ENCODE measurements around the gene MAN2B1. TPM values are rescaled to one million over a fixed set of nuclear protein-coding genes. Genes with fewer than 3 reads are reported as not detected.
A peak's percentile ranks its signal among the peaks of the same experiment; 100 is the strongest.
"Not testable (repeated sequence)": the region's sequence is repeated elsewhere in the genome, so short reads cannot be mapped to it uniquely, and the experiment has no call there.

The MAN2B1 gene
- total RNA-seq, 4 donors from 2014 or later: 51.9 to 84.2 (median 68.0) TPM

- Histone ChIP-seq H3K27me3 (no peaks in the 10 kb centered on the region), H3K4me1 (no peaks in the 10 kb centered on the region), H3K9me3 (peaks cover 0 to 35% (median 8%) of the 10 kb centered on the region in 4 donors), H3K36me3 (peaks cover 0 to 57% (median 10%) of the 10 kb centered on the region in 3 donors), H3K27ac (no peak overlapping the region), H3K4me3 (no peak overlapping the region)
- TF ChIP-seq POLR2A (IDR thresholded peaks at IDR 0.05): no peak
- no peak for TF ChIP-seq CTCF (IDR thresholded peaks at IDR 0.05)
- no peak for DNase-seq
These were observed 43.0 kb downstream of the MAN2B1 start for GRCh38 chr19:12623361-12624031.

- H3K27ac ChIP-seq, H3K4me1 ChIP-seq, H3K4me3 ChIP-seq, H3K27me3 ChIP-seq: not testable (repeated sequence)
- peaks cover 0 to 17% (median 0%) of the 10 kb centered on the region in 4 donors for H3K9me3 ChIP-seq
- peak in 1 of 3 donors; percentile 37 for DNase-seq
- peaks cover 0 to 39% (median 7%) of the 10 kb centered on the region in 3 donors for H3K36me3 ChIP-seq
These were observed 45.1 kb downstream of the MAN2B1 start for GRCh38 chr19:12621253-12622024.

DNA sequence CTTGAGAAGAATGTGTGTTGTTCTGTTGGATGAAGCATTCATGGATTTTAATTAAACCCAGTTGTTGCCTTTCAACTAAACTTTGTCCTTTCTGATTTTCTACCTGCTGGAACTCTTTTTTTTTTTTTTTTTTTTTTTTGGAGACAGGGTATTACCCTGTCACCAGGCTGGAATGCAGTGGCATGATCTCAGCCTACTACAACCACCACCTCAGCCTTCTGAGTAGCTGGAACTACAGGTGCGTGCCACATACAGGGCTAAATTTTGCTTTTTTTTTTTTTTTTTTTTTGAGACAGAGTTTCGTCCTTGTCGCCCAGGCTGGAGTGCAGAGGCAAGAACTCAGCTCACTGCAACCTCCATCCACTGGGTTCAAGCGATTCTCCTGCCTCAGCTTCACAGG lies 48.9 kb downstream of the MAN2B1 start:
- no peak for DNase-seq
- Histone ChIP-seq H3K4me3 (no peak overlapping the region), H3K9me3 (no peaks in the 10 kb centered on the region), H3K27me3 (no peaks in the 10 kb centered on the region), H3K36me3 (peaks cover 0 to 14% (median 0%) of the 10 kb centered on the region in 3 donors), H3K27ac (no peak overlapping the region), H3K4me1 (peaks cover 0 to 17% (median 9%) of the 10 kb centered on the region in 4 donors)
- TF ChIP-seq POLR2A (IDR thresholded peaks at IDR 0.05) (no peak), CTCF (IDR thresholded peaks at IDR 0.05) (no peak)

- Histone ChIP-seq H3K27ac (peak overlapping the region; percentile 89 to 98 (median 98)), H3K9me3 (no peaks in the 10 kb centered on the region), H3K4me1 (peaks cover 0 to 24% (median 13%) of the 10 kb centered on the region in 4 donors), H3K36me3 (peaks cover 0 to 26% (median 0%) of the 10 kb centered on the region in 3 donors), H3K4me3 (peak overlapping the region; percentile 64 to 81 (median 72)), H3K27me3 (no peaks in the 10 kb centered on the region)
- DNase-seq: peak; percentile 36 to 79 (median 73)
- peak in 1 of 6 experiments; percentile 3 for TF ChIP-seq CTCF (IDR thresholded peaks at IDR 0.05)
- TF ChIP-seq POLR2A (IDR thresholded peaks at IDR 0.05): no peak
These were observed 55.2 kb downstream of the MAN2B1 start for GRCh38 chr19:12611361-12611699.

- H3K4me1 ChIP-seq: peaks cover 0 to 21% (median 12%) of the 10 kb centered on the region in 4 donors
- DNase-seq: peak; percentile 97 to 100 (median 99)
- no peaks in the 10 kb centered on the region for H3K27me3 ChIP-seq
- peaks cover 0 to 30% (median 0%) of the 10 kb centered on the region in 3 donors for H3K36me3 ChIP-seq
- H3K9me3 ChIP-seq: no peaks in the 10 kb centered on the region
- H3K4me3 ChIP-seq: peak within 1 kb of the TSS; percentile 64 to 81 (median 72)
- TF ChIP-seq POLR2A (IDR thresholded peaks at IDR 0.05) (peak; percentile 74 to 84), CTCF (IDR thresholded peaks at IDR 0.05) (peak in 2 of 6 experiments; percentile 1 to 20)
- H3K27ac ChIP-seq: peak within 1 kb of the TSS; percentile 89 to 98 (median 98)
These were observed 55.8 kb downstream of the MAN2B1 start, which contains the start of the genes ZNF490 and ZNF791 for GRCh38 chr19:12610540-12611360. ZNF490 (minus strand) TSS chr19:12610813; CDS start chr19:12610680, 133 bp downstream. ZNF791 (plus strand) TSS chr19:12610920; CDS start chr19:12611080, 160 bp downstream.

Measured in Peyer's patch (tissue), 4 donors.